ENCODE results near the gene SPRR2F. TPM values are rescaled to one million over a fixed set of nuclear protein-coding genes. Genes with fewer than 3 reads are reported as not detected.

The SPRR2F gene
- total and polyA plus RNA-seq, 10 of the 15 experiments (the other 5 are each of a cell fraction or from before 2014, with no cell fraction given): 0.18 to 0.27 TPM; not detected in 8

- TF ChIP-seq EP300 (IDR thresholded peaks at IDR 0.05; ENCODE audit: borderline replicate concordance in 1 of 2, control insufficient read depth in 1 of 2, low read depth in 2 of 2, low read length in 2 of 2) (no peak), IKZF2 (IDR thresholded peaks at IDR 0.05) (peak; percentile 37 to 62; a peak in 3 of 4 replicates), SMARCA5 (IDR thresholded peaks at IDR 0.05) (no peak), ESRRA (IDR thresholded peaks at IDR 0.05; ENCODE audit: low read length) (no peak), REST (IDR thresholded peaks at IDR 0.05; ENCODE audit: low read depth, low read length) (no peak), FOXM1 (IDR thresholded peaks at IDR 0.05; ENCODE audit: low read depth, low read length) (no peak), BCLAF1 (IDR thresholded peaks at IDR 0.05) (no peak), RELA (IDR thresholded peaks at IDR 0.05; ENCODE audit: borderline replicate concordance, partially characterized antibody) (no peak), ZBTB4 (CRISPR knock-in tag; IDR thresholded peaks at IDR 0.05) (no peak), CHD1 (IDR thresholded peaks at IDR 0.05; ENCODE audit: low read depth, low read length) (no peak), HDAC2 (IDR thresholded peaks at IDR 0.05) (no peak), NRF1 (conservative IDR thresholded peaks at IDR 0.05; ENCODE audit: low read depth, low read length) (no peak), NR2F1 (conservative IDR thresholded peaks at IDR 0.05) (no peak; the same call in 1 of the 2 replicates), NR2C2 (IDR thresholded peaks at IDR 0.05; ENCODE audit: borderline replicate concordance, control insufficient read depth, insufficient read length, low read depth) (no peak), TCF12 (IDR thresholded peaks at IDR 0.05; ENCODE audit: low read depth, low read length) (peak; percentile 65; the same call in 1 of the 2 replicates), TAF1 (IDR thresholded peaks at IDR 0.05; ENCODE audit: borderline replicate concordance, low read depth, low read length) (no peak), CTCF (IDR thresholded peaks at IDR 0.05 in 2 of 3, conservative IDR thresholded peaks at IDR 0.05 in 1 of 3; ENCODE audit: control insufficient read depth in 2 of 3, extremely low read depth in 1 of 3, insufficient read depth in 1 of 3, low read depth in 3 of 3, low read length in 3 of 3) (no peak), ZBED1 (IDR thresholded peaks at IDR 0.05; ENCODE audit: borderline replicate concordance) (no peak), MEF2A (IDR thresholded peaks at IDR 0.05; ENCODE audit: insufficient read depth, low read depth, low read length) (no peak)
Observed at GRCh38 chr1:153122831-153123421, 9.6 kb upstream of the SPRR2F start (continued).

Measured in GM12878 (cell line).